GM18498 (cell line): ENCODE measurements around the gene SPATA13.
"Not testable (repeated sequence)": the region's sequence is repeated elsewhere in the genome, so short reads cannot be mapped to it uniquely, and the experiment has no call there.

ENCODE experiments used
- ATAC-seq: cut with Tn5 transposase; IDR thresholded peaks from one replicate; pipeline ENCODE4 v1.9.1; 2021; ENCODE audit warnings: mild to moderate bottlenecking, moderate library complexity; ENCODE audit not compliant: unreplicated experiment

SPATA13 gene

DNA sequence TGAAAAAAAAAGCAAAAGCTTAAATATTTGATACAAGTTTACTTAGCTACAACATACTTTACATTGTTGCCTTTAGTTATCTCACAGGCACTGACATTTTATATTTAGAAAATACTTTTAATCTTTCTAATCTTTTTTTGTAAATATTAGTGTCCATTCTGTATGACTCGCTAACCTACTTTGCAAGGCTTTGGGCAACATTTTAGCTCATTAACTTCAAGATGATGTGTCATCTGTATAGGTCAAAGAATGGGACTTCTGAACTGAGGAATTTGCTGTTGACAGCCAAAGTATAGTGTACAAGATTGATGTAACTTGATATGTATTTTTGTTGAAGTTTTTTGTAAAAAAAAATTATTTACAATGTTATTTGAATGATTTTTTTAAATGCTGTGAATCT, 146.1 kb downstream of the SPATA13 start:
- ATAC-seq, result no peak

DNA sequence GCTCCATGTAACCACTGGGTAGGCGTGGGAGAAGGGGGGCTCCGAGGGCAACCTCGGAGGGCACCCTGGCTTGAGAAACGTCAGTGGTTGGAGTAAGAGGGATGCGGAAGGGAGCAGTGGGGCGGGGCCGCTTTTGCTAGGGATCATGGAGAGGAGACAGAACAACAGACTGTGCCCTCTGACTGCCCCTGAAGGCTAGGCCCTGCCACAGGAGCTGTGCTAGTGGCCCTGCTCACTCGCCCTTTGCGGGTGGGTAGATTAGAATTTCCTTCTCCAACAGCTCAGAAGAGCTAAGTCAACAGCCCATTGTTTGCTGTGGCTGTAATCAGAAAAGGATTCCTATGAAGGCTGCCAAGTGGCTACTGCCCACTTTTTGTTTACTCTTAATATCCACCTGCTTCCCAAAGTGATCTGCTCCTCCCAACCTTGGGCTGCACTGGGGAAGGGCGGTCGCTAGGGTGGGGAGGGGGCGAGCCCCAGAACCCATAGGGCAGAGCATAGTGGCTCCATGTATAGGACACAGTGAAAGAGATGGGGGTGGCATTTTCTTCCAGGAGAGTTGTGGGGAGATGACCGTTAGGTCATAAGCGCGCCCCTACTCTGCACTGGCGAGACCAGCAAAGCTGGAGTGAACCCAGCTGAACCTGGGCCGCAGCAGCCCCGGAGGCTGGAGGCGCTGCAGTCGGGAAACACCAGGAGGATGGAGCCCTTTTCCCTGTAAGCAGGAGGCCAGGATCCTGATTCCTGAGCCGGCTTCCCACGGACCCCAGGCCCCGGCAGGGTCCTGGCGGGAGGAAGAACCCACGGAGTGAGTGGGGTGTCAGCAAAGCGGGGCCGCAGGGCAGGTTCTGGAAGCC, 146.9 kb downstream of the SPATA13 start:
- ATAC-seq, result no peak

DNA sequence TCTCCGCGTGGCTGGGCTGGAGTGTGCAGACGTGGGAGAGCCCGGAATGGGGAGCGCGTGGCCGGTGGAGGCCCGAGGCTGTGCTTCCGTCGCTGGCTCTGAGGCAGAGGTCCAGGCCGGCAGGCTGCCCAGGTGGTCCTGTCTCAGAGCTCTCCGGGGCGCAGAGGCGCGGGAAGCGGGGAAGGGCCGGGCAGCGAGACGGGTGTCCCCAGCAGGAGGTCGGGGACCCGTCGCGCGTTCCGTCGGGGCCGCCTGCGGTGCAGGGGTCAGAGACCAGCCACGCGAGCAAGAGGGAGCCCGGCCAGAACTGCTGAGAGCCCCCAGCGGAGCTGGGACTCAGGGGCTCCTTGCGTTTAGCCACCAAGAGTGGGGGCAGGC, 147.5 kb downstream of the SPATA13 start:
- ATAC-seq, result no peak

DNA sequence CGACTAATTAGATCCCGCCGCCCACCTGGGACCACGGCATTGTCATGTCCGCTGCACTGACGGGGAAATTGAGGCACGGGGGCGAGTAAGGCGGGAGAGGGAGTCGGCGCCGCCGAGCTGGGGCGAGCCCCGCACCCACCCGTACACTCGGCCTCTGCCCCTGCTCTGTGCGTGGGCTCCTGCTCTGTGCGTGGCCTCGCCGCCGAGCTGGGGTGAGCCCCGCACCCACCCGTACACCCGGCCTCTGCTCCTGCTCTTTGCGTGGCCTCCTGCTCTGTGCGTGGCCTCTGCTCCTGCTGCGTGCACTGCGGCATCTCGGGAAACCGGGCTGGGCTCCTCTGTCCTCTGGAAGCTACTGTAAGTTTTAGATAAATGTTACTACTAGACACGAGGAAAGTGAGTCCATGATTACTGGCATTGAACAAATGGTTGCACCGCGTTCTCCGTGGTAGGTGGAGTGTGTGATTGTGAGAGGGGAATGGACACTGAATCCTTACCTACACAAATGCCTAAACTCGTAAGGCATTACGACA, 148.0 kb downstream of the SPATA13 start:
- no peak for ATAC-seq

DNA sequence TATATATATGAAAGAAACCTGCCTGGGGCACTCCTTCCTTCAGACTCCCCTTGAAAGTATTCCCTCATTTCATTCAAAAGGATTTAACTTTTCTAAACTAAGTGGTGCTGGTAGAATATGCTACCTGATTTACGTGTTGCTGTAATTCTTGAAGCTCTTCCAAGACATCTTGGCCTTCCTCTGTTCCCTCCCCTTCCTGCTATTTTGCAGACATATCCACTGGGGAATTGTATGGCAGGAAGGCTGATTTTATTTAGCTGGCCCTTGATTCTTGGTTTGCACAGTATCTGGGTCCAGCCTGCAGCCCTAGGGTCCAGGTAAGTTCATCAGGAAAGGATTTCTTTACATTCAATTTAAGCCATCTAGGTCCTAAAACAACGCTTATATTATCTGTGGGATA, 148.8 kb downstream of the SPATA13 start, which contains the start of gene C1QTNF9:
Gene C1QTNF9, plus strand, starts transcription at position 281 of the 400 bp plus-strand sequence. CDS start 6,424 bp downstream, outside the sequence.
- not testable (repeated sequence) for ATAC-seq

DNA sequence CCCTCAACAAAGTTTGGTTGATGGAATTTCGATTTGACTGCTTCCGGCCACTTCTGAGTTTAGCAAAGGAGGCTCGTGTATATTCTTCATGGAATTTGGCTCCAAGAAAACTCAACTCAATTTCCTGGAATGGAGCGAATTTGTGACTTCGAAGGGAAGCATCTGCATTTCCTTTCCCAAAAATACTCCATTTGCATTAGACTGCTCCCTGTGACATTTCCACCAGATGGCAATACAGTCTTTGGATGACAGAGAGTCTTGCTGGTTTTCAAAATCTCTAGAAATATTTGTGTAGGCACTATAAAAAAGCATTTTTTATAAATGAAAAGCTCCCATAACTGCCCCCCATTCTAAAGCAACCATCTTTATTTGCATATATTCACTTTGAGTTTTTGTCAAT, 152.9 kb downstream of the SPATA13 start:
- ATAC-seq, result no peak

DNA sequence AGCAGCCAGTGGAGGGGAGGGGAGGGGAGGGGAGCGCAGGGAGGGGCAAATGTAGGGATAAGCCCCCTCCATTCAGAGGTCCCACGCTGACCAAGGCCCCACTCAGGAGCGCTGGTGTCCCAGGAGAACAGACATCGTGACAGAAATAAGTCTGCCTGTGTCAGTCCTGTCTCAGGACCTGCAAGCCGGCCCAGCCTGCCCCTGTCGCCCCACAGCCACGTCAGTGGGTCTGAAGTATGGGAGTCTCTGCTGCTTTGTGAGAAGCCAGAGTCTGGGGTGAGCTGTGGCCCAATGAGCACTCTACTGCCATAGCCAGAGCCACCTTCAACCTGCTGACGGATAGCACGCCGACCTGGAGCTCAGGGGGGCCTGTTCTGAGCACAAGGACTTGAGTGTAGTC, 157.3 kb downstream of the SPATA13 start:
- not testable (repeated sequence) for ATAC-seq

DNA sequence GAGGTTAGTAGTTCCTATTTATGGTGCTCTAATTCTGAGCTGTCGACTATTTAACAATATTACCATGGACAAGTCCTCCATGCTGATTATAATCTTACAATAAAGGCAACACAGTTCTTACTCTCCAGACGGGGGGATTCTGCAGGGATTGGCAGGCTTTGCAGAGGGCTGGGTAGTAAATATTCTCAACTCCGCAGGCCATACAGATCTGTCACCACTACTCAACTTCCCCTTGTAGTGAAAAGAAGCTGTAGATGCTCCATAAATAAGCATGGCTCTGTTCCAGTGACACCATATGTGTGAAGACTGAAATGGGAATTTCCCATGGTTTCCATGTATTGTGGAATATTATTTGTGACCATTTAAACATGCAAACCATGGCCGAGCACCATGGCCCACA, 158.4 kb downstream of the SPATA13 start:
- ATAC-seq, result not testable (repeated sequence)

DNA sequence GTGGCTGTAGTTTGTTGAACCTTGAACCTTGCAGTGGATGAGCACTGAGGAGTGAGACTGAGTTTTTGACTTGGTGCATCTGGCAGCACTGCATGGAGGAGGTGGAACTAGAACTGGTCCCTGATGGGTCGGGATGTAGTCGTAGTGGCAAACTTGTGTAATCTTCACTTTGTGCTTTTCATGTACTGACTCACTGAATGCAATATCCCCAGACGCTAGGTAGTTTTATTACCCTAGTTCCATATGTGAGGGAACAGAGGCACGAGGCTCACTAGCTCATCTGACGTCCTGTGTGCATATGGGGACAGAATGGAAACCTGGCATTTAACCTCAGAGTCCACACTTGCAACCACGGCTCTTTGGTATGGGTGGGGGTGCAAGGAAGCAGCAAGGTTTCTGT, 159.1 kb downstream of the SPATA13 start:
- ATAC-seq, result not testable (repeated sequence)

DNA sequence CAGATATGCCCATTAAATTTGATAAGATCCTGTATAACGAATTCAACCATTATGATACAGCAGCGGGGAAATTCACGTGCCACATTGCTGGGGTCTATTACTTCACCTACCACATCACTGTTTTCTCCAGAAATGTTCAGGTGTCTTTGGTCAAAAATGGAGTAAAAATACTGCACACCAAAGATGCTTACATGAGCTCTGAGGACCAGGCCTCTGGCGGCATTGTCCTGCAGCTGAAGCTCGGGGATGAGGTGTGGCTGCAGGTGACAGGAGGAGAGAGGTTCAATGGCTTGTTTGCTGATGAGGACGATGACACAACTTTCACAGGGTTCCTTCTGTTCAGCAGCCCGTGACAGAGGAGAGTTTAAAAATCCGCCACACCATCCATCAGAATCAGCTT, 160.9 kb downstream of the SPATA13 start:
- ATAC-seq, result not testable (repeated sequence)

DNA sequence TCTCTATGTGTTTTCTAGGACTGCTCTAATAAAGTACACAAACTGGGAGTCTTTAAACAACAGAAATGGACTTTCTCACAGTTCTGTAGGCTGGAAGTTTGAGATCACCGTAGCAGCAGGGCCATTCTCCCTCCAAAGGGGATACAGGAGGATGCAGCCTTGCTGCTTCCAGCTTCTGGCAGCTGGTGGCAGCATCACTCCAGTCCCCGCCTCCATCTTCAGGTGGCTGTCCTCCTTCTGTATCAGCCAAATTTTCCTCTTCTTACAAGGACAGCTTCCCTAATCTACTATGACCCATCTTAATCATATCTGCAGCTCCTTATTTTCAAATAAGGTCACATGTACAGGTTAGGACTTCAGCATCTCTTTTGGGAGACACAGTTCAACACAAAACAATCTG, 161.9 kb downstream of the SPATA13 start:
- not testable (repeated sequence) for ATAC-seq

DNA sequence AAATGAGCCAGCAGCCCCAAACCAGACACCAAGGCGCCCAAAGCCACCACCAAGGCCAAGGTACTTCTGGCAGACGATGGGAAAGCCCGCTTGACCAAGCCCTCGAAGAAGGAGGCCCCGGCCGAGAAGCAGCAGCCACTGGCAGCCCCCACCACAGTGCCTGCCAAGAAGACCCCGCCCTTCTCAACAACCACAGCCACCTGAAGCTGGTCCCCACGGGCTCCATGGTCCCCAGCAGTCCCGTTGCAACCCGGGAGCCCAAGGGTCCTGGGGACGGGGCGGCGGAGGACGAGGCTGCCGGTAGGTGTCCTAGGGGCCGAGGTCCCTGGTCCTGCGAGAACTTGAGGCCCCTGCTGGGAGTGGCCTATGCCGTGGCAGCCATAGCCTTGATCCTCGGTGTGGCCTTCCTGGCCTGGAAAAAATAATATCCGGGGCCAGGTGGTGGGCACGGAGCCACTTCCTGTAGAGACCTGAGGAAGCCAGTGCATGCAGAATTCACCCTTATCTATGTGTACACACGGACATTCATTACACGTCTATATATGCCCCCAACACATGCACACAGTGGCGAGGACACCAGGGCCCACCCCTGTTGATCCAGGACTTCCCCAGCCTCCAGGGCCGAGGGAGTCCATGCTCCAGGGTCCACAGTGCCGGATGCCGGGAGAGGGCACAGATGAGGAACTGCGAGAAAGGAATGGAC, 162.7 kb downstream of the SPATA13 start:
- ATAC-seq, result no peak

DNA sequence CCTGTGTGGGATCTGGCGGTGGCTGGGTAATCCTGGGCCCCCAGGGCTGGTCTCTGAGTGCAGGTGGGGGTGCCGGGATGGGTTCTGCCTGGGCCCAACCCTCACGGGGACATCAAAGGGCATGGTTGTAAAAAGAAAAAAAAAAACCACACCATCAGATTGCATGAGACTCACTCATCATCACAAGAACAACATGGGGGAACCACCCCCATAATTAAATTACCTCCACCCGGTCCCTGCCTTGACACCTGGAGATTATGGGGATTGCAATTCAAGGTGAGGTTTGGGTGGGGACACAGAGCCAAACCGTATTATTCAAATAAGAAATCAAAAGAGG, 163.2 kb downstream of the SPATA13 start:
- ATAC-seq, result no peak

DNA sequence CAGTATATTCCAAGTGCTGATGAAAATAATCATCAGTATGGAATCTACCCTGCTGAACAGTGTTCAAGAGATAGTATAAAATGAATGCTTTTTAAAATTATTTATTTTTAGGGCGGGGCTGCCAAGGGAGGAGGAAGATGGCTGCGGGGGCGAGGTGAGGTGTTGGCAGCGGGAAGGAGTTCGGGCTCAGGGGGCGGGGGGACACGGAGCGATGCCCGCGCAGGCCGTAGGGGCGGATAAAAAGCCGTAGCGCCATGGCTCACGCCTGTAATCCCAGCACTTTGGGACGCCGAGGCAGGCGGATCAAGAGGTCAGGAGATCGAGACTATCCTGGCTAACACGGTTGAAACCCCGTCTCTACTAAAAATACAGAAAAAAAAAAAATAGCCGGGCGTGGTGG, 167.1 kb downstream of the SPATA13 start:
- not testable (repeated sequence) for ATAC-seq

DNA sequence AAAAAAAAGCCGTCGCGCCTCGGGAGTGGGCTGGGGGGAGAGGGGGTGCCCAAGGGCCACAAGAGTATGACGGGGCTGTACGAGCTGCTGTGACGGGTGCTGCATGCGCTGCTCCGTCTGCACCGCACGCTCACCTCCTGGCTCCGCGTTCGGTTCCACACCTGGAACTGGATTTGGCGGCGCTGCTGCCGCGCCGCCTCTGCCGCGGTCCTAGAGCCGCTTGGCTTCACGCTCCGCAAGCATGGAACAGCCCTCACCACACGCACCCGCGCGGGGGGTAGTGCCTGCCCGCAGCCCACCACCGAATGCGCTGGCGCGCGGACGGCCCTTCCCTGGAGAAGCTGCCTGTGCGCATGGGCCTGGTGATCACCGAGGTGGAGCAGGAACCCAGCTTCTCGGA, 167.6 kb downstream of the SPATA13 start:
- no peak for ATAC-seq

DNA sequence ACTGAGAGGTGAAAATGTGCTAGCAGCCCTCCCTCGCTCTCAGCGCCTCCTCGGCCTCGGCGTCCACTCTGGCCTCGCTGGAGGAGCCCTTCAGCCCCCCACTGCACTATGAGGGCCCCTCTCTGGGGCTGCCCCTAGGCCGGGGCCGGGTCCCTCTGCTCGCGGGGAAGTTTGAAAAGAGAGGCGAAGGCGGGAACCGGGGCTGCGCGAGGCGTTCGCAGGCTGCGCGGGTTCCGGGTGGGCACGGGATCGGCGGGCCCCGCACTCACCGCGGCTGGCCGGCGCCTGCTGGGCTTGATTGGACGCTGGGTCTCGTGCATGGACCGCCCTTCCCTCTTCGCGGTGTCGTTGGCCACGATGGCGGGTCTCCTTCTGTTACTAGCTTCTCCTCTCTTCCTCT, 178.2 kb downstream of the SPATA13 start:
- no peak for ATAC-seq

DNA sequence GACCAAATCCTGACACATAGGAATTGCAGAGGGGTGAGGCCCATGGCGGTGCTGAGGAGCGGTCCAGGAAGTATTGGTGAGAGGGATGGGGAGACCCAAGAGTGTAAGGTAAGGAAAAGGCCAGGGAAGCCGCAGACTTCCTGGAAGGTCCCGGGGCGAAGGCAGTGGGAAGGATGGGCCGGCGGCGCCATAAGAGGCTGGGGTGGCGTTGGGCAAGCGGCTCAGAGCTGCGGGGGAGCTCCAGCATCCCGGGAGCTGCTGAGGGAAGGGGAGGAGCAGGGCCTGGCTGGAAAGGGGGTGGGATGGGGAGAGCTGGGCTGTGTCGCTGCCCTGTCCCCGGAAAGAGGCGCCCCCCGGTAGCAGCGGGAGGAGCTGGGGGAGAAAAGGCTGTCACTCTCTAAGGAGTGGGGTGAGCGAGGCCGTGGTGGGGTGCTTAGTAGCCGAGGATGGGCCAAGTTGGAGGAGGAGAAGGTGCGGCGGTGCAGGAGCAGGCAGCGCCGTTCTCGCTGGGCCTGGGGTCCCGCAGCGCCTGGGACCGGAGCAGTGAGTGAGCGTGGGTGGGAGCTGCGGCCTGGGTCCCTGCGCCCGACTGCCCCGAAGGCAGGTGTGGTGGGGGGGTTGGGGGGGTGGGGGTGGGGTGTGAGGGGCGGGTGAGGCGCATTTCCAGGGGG, 179.6 kb downstream of the SPATA13 start:
- no peak for ATAC-seq

DNA sequence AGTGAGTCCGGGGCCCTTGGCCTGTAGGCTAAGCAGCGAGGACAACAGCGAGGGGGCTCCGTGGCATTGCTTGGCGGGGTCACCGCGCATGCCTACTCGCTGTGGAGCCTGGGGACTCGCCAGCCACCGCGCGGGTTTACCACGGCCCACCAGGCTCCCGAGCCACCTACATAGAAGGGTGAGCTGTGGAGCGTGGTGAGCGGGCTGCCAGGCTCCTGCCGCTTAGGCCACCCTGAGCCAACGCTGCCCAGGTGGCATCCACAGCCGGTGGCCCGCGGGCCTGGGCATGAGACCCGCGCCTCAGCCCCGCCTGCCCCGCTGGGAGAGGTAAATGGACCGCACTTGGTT, 180.1 kb downstream of the SPATA13 start:
- ATAC-seq, result no peak

DNA sequence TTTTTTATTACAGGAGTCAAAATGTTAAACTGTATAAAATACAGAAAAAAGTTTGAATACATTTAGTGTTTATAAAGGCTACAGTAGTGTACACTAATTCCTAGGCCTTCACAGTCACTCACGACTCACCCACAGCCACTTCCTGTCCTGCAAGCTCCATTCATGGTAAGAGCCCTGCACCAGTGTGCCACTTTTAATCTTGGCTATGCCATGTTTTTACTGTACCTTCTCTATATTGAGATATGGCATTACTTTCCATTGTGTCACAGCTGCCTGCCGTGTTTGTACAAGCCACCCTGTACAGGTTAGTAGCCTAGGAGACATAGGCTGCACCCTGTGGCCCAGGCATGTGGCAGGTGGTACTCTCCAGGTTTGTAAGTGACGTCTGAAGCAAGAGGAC, 180.9 kb downstream of the SPATA13 start:
- ATAC-seq, result no peak

DNA sequence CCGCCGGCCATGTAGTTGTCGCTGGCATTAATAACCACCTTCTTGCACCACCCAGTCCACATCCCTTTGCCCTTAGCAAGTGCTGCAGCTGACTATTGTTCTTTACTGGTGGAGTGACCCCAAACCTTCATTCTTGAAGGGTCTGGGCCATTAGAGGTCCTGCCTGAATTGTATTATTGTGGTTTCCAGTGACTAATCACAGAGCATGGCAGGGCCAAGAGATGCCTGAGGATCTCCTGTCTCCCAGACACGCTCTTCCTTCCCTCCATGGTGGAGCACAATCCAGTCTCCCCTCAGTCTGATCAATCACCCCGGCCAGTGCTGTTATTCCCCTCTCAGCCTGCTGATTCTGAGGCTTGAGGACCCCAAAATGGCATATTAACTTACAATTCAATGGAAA, 187.9 kb downstream of the SPATA13 start:
- ATAC-seq, result no peak

DNA sequence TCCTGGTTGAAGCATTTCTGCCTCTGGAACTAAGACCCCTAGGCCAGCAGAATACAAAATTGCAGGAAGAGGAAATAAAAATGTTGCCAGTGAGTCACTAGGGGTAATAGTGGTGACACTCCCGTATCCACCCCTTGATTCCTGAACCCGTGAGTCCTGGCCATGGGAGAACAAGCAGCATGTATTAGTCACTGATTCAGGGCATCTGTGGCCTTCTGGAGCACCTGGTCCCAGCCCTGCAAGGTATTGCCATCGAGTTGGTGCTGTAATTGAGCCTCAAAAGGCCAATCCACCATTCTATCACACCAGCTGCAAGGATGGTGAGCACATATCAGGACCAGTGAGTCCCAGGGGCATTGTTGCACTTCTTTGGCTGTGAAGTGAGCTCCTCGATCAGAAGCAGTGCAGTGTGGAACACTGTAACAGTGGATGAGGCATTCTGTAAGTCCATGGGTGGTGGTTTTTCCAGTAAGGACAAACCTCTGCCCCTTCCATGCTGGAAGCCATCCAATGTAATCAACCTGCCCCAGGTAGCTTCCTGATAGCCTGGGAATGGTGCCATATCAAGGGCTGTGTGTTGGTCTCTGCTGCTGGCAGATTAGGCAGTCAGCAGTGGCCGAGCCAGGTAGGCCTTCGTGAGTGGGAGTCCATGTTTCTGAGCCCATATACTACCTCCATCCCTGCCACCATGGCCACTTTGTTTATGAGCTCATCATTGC, 188.4 kb downstream of the SPATA13 start:
- no peak for ATAC-seq
